H9 (cell line): Measurements from ENCODE around the gene KRT13. TPM values are rescaled to one million over a fixed set of nuclear protein-coding genes. Genes with fewer than 3 reads are reported as not detected.

ENCODE experiments used
- DNase-seq: peaks from one replicate; pipeline ENCODE4 v3.0.0-alpha.2; 2017
- H2AFZ ChIP-seq: one replicate; pipeline ENCODE4 v1.6.1; 2013; ENCODE audit warnings: mild to moderate bottlenecking, low read length, control low read depth, moderate library complexity
- H2AK5ac ChIP-seq: 2 replicates; pipeline ENCODE4 v1.6.1; 2013; ENCODE audit warnings: low read length, control low read depth, mixed read lengths; ENCODE audit not compliant: insufficient read length
- H2BK120ac ChIP-seq: one replicate; pipeline ENCODE4 v1.6.1; 2013; ENCODE audit warnings: low read depth, mild to moderate bottlenecking, low read length, control low read depth, inconsistent platforms; ENCODE audit not compliant: poor library complexity, severe bottlenecking
- H2BK12ac ChIP-seq: 2 replicates; pipeline ENCODE4 v1.6.1; 2013; ENCODE audit warnings: low read length, control low read depth, mixed read lengths, low read depth; ENCODE audit not compliant: insufficient read length
- H2BK15ac ChIP-seq: 2 replicates; pipeline ENCODE4 v1.6.1; 2013; ENCODE audit warnings: low read depth, low read length, control low read depth
- H2BK20ac ChIP-seq: one replicate; pipeline ENCODE4 v1.6.1; 2013; ENCODE audit warnings: low read depth, mild to moderate bottlenecking, low read length, control low read depth, inconsistent platforms; ENCODE audit not compliant: poor library complexity, severe bottlenecking
- H2BK5ac ChIP-seq: 2 replicates; pipeline ENCODE4 v1.6.1; 2013; ENCODE audit warnings: low read length, control low read depth, mixed read lengths; ENCODE audit not compliant: insufficient read length
- H3K14ac ChIP-seq: 2 replicates; pipeline ENCODE4 v1.6.1; 2013; ENCODE audit warnings: low read length, control low read depth; ENCODE audit not compliant: insufficient read depth
- H3K18ac ChIP-seq: 2 replicates; pipeline ENCODE4 v1.6.1; 2013; ENCODE audit warnings: low read depth, mild to moderate bottlenecking, mixed read lengths, low read length, control low read depth; ENCODE audit not compliant: insufficient read length
- H3K23ac ChIP-seq: 2 replicates; pipeline ENCODE4 v1.6.1; 2013; ENCODE audit warnings: low read length, control low read depth, mixed read lengths, low read depth; ENCODE audit not compliant: insufficient read length
- H3K23me2 ChIP-seq: 2 replicates; pipeline ENCODE4 v1.6.1; 2013; ENCODE audit warnings: low read depth, mild to moderate bottlenecking, mixed read lengths, low read length, control low read depth; ENCODE audit not compliant: insufficient read length, poor library complexity, severe bottlenecking
- H3K27ac ChIP-seq: 2 replicates; pipeline ENCODE4 v1.5.1; 2013; ENCODE audit warnings: low read length, control low read depth, mixed read lengths, low read depth; ENCODE audit not compliant: insufficient read length
- H3K27me3 ChIP-seq: 2 replicates; pipeline ENCODE4 v1.6.1; 2013; ENCODE audit warnings: low read length, control low read depth, inconsistent platforms; ENCODE audit not compliant: insufficient read depth
- H3K4ac ChIP-seq: 2 replicates; pipeline ENCODE4 v1.6.1; 2013; ENCODE audit warnings: low read depth, mild to moderate bottlenecking, control low read depth, inconsistent platforms, low read length, moderate library complexity
- H3K4me1 ChIP-seq: 2 replicates; pipeline ENCODE4 v1.6.1; 2013; ENCODE audit warnings: low read length, control low read depth, inconsistent platforms; ENCODE audit not compliant: insufficient read depth
- H3K4me2 ChIP-seq: 2 replicates; pipeline ENCODE4 v1.6.1; 2013; ENCODE audit warnings: low read length, control low read depth, mixed read lengths; ENCODE audit not compliant: insufficient read length, insufficient read depth
- H3K56ac ChIP-seq: 2 replicates; pipeline ENCODE4 v1.6.1; 2013; ENCODE audit warnings: low read depth, mild to moderate bottlenecking, mixed read lengths, low read length, control low read depth; ENCODE audit not compliant: insufficient read length
- H3K79me1 ChIP-seq: 2 replicates; pipeline ENCODE4 v1.6.1; 2013; ENCODE audit warnings: low read depth, mild to moderate bottlenecking, moderate library complexity, low read length, control low read depth, inconsistent platforms; ENCODE audit not compliant: insufficient read depth, poor library complexity, severe bottlenecking
- H3K79me2 ChIP-seq: 2 replicates; pipeline ENCODE4 v1.6.1; 2013; ENCODE audit warnings: low read length, control low read depth, inconsistent platforms; ENCODE audit not compliant: insufficient read depth
- H3K9ac ChIP-seq: 2 replicates; pipeline ENCODE4 v1.6.1; 2013; ENCODE audit warnings: low read length, control low read depth, mixed read lengths; ENCODE audit not compliant: insufficient read length; ENCODE audit errors: extremely low read depth
- H3K9me3 ChIP-seq: one replicate; pipeline ENCODE4 v1.6.1; 2013; ENCODE audit warnings: low read depth, low read length, inconsistent platforms; ENCODE audit not compliant: control insufficient read depth
- H3T11ph ChIP-seq: one replicate; pipeline ENCODE4 v1.6.1; 2013; ENCODE audit warnings: mild to moderate bottlenecking, low read length, control low read depth, inconsistent platforms
- H4K20me1 ChIP-seq: one replicate; pipeline ENCODE4 v1.6.1; 2013; ENCODE audit not compliant: control insufficient read depth, insufficient read length, insufficient read depth
- H4K5ac ChIP-seq: 2 replicates; pipeline ENCODE4 v1.6.1; 2013; ENCODE audit warnings: low read depth, mild to moderate bottlenecking, mixed read lengths, low read length, control low read depth; ENCODE audit not compliant: insufficient read length
- H4K8ac ChIP-seq: replicated peaks from 2 replicates; pipeline ENCODE4 v1.6.1; 2013; ENCODE audit warnings: low read length, control low read depth, mixed read lengths, low read depth; ENCODE audit not compliant: insufficient read length
- H4K91ac ChIP-seq: 2 replicates; pipeline ENCODE4 v1.6.1; 2013; ENCODE audit warnings: low read depth, mild to moderate bottlenecking, moderate library complexity, mixed read lengths, low read length, control low read depth; ENCODE audit not compliant: insufficient read length
- H3K27ac Mint-ChIP-seq, 3 experiments: 2 replicates in 2 of 3; 3 replicates in 1 of 3; pipeline ENCODE4 v1.8.0; 2020 to 2021; ENCODE audit warnings: mixed read lengths in 3 of 3, mild to moderate bottlenecking in 1 of 3, moderate library complexity in 1 of 3
- H3K27me3 Mint-ChIP-seq: 2 replicates; pipeline ENCODE4 v1.8.0; 2021; ENCODE audit warnings: low read depth, mild to moderate bottlenecking, moderate library complexity, mixed read lengths
- H3K36me3 Mint-ChIP-seq, 3 experiments: 2 replicates in 2 of 3; 3 replicates in 1 of 3; pipeline ENCODE4 v1.8.0; 2020 to 2021; ENCODE audit warnings: low read depth in 3 of 3, mixed read lengths in 3 of 3; ENCODE audit not compliant: insufficient read depth in 1 of 3
- H3K4me1 Mint-ChIP-seq, 2 experiments: 2 replicates each; pipeline ENCODE4 v1.8.0; 2020; ENCODE audit warnings: mixed read lengths in 2 of 2
- H3K4me3 Mint-ChIP-seq, 2 experiments: 2 replicates in 1 of 2; 3 replicates in 1 of 2; pipeline ENCODE4 v1.8.0; 2020 to 2021; ENCODE audit warnings: mild to moderate bottlenecking in 2 of 2, mixed read lengths in 2 of 2, moderate library complexity in 1 of 2
- H3K9me3 Mint-ChIP-seq, 2 experiments: 2 replicates in 1 of 2; 3 replicates in 1 of 2; pipeline ENCODE4 v1.8.0; 2020; ENCODE audit warnings: mild to moderate bottlenecking in 2 of 2, mixed read lengths in 2 of 2, moderate library complexity in 1 of 2
- WGBS: extraction: QIAGEN DNeasy Blood & Tissue Kit; methylation state at CpG from one replicate; pipeline ENCODE4 v1.1.7; 2013; ENCODE audit warnings: missing lambda C conversion rate, low lambda C conversion rate, mixed read lengths; ENCODE audit not compliant: insufficient read length; ENCODE audit errors: extremely low coverage; 5-methylcytosine and 5-hydroxymethylcytosine counted together
- total RNA-seq: library from RNA; stranded (reverse); gene quantifications from 2 replicates; pipeline ENCODE4 v1.2.1, GENCODE V29; 2021
- TF ChIP-seq, protein P1 (sequence below): fragments of 200-600 bp; sonication (generic); conservative IDR thresholded peaks from 3 replicates; pipeline ENCODE4 v1.8.0; 2021; ENCODE audit warnings: antibody characterized with exemption, mild to moderate bottlenecking

Gene KRT13
- total RNA-seq, 1 experiment from 2014 or later, result not detected

DNA sequence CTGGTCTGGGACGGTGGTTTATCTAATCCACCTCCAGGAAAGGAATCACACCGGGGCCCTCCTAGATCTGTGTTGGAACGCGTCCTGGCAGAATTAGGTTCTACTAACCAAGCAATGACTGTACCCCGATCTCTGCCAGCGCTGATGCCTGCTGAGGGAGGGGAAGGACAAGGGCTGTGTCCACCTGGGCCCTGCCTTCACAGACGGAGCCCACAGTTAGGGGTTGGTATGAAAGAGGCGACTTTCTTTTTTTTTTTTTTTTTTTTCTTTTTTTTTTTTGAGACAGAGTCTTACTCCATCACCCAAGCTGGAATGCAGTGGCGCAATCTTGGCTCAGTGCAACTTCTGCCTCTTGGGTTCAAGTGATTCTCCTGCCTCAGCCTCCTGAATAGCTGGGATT lies 32.6 kb upstream of the KRT13 start:
- H3K23ac ChIP-seq, result no peak overlapping the region
- H3K18ac ChIP-seq, result no peak overlapping the region
- no peak overlapping the region for H3K4me2 ChIP-seq
- H3K79me2 ChIP-seq, result no peaks in the 10 kb centered on the region
- no peak overlapping the region for H3K9ac ChIP-seq
- no peak overlapping the region for H3K56ac ChIP-seq
- no peaks in the 10 kb centered on the region for H3K27me3 ChIP-seq
- no peak overlapping the region for H2AFZ ChIP-seq
- DNase-seq, result no peak
- no peak overlapping the region for H2BK20ac ChIP-seq
- no CpG with 5 or more reads among the region's 9 CpGs for WGBS
- H3K27me3 Mint-ChIP-seq, result peaks cover 12% of the 10 kb centered on the region
- no peak overlapping the region for H2BK15ac ChIP-seq
- H3T11ph ChIP-seq, result no peak overlapping the region
- H3K4ac ChIP-seq, result no peak overlapping the region
- H3K4me3 Mint-ChIP-seq, result no peak overlapping the region
- H3K27ac Mint-ChIP-seq, result peak overlapping the region in 1 of 3 experiments; percentile 55; a peak in 1 of 7 replicates
- H4K20me1 ChIP-seq, result no peaks in the 10 kb centered on the region
- no peaks in the 10 kb centered on the region for H3K9me3 ChIP-seq
- H4K91ac ChIP-seq, result no peak overlapping the region
- H3K14ac ChIP-seq, result no peak overlapping the region; the same call in 1 of the 2 replicates
- no peak overlapping the region for H2AK5ac ChIP-seq
- no peak overlapping the region for H4K8ac ChIP-seq
- no peaks in the 10 kb centered on the region; a peak in 1 of 5 replicates for H3K9me3 Mint-ChIP-seq
- H2BK120ac ChIP-seq, result no peak overlapping the region
- H3K27ac ChIP-seq, result no peak overlapping the region
- H3K4me1 Mint-ChIP-seq, result peaks cover 49 to 62% of the 10 kb centered on the region in 2 experiments
- no peak overlapping the region for H2BK5ac ChIP-seq
- H4K5ac ChIP-seq, result no peak overlapping the region
- no peaks in the 10 kb centered on the region for H3K23me2 ChIP-seq
- no peaks in the 10 kb centered on the region for H3K36me3 Mint-ChIP-seq
- no peaks in the 10 kb centered on the region for H3K79me1 ChIP-seq
- H2BK12ac ChIP-seq, result no peak overlapping the region
- peaks cover 2% of the 10 kb centered on the region; the same call in 1 of the 2 replicates for H3K4me1 ChIP-seq
- TF ChIP-seq, protein P1, sequence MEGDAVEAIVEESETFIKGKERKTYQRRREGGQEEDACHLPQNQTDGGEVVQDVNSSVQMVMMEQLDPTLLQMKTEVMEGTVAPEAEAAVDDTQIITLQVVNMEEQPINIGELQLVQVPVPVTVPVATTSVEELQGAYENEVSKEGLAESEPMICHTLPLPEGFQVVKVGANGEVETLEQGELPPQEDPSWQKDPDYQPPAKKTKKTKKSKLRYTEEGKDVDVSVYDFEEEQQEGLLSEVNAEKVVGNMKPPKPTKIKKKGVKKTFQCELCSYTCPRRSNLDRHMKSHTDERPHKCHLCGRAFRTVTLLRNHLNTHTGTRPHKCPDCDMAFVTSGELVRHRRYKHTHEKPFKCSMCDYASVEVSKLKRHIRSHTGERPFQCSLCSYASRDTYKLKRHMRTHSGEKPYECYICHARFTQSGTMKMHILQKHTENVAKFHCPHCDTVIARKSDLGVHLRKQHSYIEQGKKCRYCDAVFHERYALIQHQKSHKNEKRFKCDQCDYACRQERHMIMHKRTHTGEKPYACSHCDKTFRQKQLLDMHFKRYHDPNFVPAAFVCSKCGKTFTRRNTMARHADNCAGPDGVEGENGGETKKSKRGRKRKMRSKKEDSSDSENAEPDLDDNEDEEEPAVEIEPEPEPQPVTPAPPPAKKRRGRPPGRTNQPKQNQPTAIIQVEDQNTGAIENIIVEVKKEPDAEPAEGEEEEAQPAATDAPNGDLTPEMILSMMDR, result no peak
